Left ventricle myocardium inferior (tissue), 1 donor: ENCODE results near the gene SLC41A3. TPM values are rescaled to one million over a fixed set of nuclear protein-coding genes. Genes with fewer than 3 reads are reported as not detected.
A peak's percentile ranks its signal among the peaks of the same experiment; 100 is the strongest.

Experiments
- DNase-seq: peaks from one replicate; pipeline ENCODE4 v3.0.0-alpha.2; 2020
- H3K27ac ChIP-seq: fragments of 200-600 bp; replicated peaks from 2 replicates; pipeline ENCODE4 v1.8.0; 2021
- H3K27me3 ChIP-seq: fragments of 200-600 bp; 2 replicates; pipeline ENCODE4 v1.8.0; 2021; ENCODE audit warnings: low read depth
- H3K36me3 ChIP-seq: fragments of 200-600 bp; 2 replicates; pipeline ENCODE4 v1.8.0; 2021
- H3K4me1 ChIP-seq: fragments of 200-600 bp; 2 replicates; pipeline ENCODE4 v1.8.0; 2021
- H3K4me3 ChIP-seq: fragments of 200-600 bp; 2 replicates; pipeline ENCODE4 v1.8.0; 2021; ENCODE audit warnings: mild to moderate bottlenecking, moderate library complexity
- H3K9me3 ChIP-seq: fragments of 200-600 bp; replicated peaks from 2 replicates; pipeline ENCODE4 v1.8.0; 2021
- CTCF ChIP-seq: fragments of 200-600 bp; IDR thresholded peaks from 2 replicates; pipeline ENCODE4 v1.8.0; 2021; ENCODE audit warnings: antibody characterized with exemption, mild to moderate bottlenecking, borderline replicate concordance
- intact Hi-C: fragments of 100-400 bp; cut with micrococcal nuclease; formaldehyde crosslinking; loops from one replicate; pipeline ENCODE4 v1.11.0; 2022
- total RNA-seq: library from RNA; stranded (reverse); fragmentation: NEBNext Ultra II Directional; extraction: Animal tissue kit (Norgen Biotek cat#: 25700); gene quantifications from one replicate; pipeline ENCODE4 v1.2.1, GENCODE V29; 2021
- donor health status: DM: no; HTN: yes; CAD: no; lungs with severe emphysema.

Gene SLC41A3
- total RNA-seq, 1 donor from 2014 or later, result 30.2 TPM

- Histone ChIP-seq H3K27me3 (no peaks in the 10 kb centered on the region), H3K36me3 (no peaks in the 10 kb centered on the region), H3K4me3 (no peak overlapping the region), H3K9me3 (no peaks in the 10 kb centered on the region), H3K4me1 (no peaks in the 10 kb centered on the region), H3K27ac (no peak overlapping the region)
- intact Hi-C loops, result no loop called here
- no peak for DNase-seq
- no peak for TF ChIP-seq CTCF
Measured at GRCh38 chr3:126114443-126115386, 30.8 kb upstream of the SLC41A3 start.

DNA sequence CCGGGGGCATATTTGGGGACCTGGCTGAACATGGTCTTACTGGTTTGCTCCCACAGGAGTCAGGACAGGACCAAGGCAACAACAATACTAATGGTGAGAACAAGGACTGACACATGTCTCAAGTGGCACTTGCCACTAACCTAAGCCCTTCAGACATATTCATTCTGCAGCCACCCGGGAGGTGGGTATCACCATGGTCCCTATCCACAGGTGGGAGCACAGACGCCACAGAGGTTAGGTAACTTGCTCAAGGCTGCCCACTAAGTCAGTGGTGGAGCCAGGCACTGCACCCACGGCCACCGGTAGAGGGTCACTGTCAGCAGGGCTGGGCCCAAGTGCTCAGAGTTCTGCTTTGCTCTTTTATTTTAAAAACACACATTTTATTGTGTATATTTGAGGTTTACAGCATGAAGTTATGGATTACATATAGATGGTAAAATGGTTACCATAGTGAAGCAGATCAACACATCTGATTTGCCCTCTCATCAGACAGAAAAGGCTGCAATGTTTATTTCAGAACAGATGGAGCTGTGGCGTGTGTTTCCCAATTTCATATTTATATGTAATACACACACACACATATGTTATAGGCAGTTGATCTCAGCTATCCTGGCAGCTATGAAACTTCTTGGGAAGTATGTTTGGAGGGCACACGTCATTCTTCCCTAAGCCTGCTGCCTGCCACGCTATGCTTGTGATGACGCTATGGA, 30.0 kb upstream of the SLC41A3 start:
- H3K4me3 ChIP-seq, result no peak overlapping the region
- intact Hi-C loops, result no loop called here
- TF ChIP-seq CTCF, result peak; percentile 45
- no peaks in the 10 kb centered on the region for H3K36me3 ChIP-seq
- H3K27me3 ChIP-seq, result no peaks in the 10 kb centered on the region
- H3K9me3 ChIP-seq, result no peaks in the 10 kb centered on the region
- no peaks in the 10 kb centered on the region for H3K4me1 ChIP-seq
- H3K27ac ChIP-seq, result no peak overlapping the region
- no peak for DNase-seq

- Histone ChIP-seq H3K36me3 (no peaks in the 10 kb centered on the region), H3K27me3 (no peaks in the 10 kb centered on the region), H3K4me3 (no peak overlapping the region), H3K27ac (no peak overlapping the region), H3K9me3 (no peaks in the 10 kb centered on the region), H3K4me1 (no peaks in the 10 kb centered on the region)
- DNase-seq, result no peak
- intact Hi-C loops, result no loop called here
- TF ChIP-seq CTCF, result no peak
Measured at GRCh38 chr3:126113238-126113555, 29.3 kb upstream of the SLC41A3 start.

DNA sequence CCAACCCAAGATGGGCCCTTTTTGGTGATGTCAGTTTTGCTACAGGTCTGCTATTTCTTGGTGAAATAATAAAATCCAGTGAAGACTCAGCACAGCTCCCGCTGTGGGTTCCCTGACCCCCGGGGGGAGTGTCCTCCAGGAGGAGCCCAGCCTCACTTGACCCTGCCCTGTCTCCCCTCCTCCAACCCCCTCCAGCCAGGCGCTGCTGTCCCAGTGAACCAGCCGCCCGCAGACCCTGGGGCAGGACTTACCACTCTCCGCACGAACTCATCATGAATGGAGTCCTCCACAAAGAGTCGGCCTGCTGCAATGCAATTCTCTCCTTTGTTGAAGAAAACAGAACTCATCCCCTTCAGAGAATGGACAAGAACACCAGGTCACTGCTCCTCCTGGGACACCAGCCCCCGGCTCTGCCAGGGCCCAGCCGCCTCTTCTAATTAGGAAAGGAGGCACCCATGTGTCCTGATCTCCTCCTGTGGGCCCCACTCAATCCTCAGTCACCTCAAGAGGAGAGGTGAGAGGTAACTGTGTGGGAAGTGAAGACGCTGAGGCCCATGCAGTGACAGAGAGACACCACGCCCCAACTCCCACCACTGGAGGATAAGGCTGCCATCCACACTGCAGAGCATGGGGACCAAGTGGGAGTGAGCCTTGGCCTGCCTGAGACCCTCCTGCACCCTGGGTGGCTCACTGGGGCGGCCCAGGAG, 28.8 kb upstream of the SLC41A3 start:
- no peaks in the 10 kb centered on the region for H3K27me3 ChIP-seq
- no peaks in the 10 kb centered on the region for H3K9me3 ChIP-seq
- no peak overlapping the region for H3K4me3 ChIP-seq
- no peak for DNase-seq
- H3K27ac ChIP-seq, result no peak overlapping the region
- no peaks in the 10 kb centered on the region for H3K4me1 ChIP-seq
- intact Hi-C loops, result no loop called here
- no peak for TF ChIP-seq CTCF
- no peaks in the 10 kb centered on the region for H3K36me3 ChIP-seq

DNA sequence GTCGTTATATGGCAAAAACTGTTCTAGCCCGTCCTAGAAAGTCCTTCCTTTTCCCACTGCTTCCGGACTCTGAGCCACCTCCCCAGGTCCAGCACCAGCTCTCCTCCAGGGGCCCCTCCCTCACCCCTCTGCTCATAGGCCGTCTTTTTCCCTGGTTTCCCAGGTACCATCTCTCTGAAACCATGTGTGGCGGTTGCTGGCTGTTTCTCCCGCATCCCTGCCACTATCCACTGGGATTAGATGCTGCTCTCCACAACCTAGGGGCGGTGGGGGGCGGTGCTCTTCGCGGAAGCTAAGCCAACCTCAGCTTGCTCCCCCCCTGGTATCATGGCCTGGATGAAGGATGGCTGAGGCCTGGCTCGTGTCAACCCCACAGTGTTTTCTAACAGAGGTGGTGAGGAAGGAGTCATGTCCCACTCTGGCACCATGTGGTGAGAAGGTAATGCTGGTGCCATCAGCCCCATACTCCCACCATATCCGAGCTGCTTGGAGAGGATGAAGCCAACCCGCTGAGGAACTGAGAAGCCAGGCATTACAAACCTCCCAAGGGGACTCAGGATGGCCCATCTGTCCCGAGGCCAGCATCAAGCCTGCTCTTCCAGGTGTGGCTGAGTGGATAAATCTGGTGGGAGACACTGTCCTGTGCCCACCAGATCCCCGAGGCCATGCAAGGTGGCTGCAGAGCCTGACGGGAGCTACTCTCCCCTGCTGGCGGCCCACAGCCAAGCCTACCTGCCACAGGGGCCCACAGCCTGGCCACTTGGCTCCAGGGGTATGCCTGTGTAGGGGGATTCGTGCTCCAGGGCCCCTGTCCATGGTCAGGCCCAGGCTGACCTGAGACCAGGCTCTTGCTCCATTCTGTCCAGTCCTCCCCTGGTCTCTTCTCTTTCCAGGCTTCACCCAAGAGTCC, 27.9 kb upstream of the SLC41A3 start:
- DNase-seq, result no peak
- no peak for TF ChIP-seq CTCF
- no peaks in the 10 kb centered on the region for H3K36me3 ChIP-seq
- no peaks in the 10 kb centered on the region for H3K4me1 ChIP-seq
- H3K27ac ChIP-seq, result no peak overlapping the region
- H3K4me3 ChIP-seq, result no peak overlapping the region
- H3K27me3 ChIP-seq, result no peaks in the 10 kb centered on the region
- H3K9me3 ChIP-seq, result no peaks in the 10 kb centered on the region
- intact Hi-C loops, result no loop called here
